GM10266 (cell line): ENCODE results near the gene CLDN22.

Experiments used
- DNase-seq: peaks from one replicate; pipeline ENCODE4 v3.0.0; 2012; ENCODE audit errors: extremely low spot score
- TF ChIP-seq, protein P1 (sequence below): IDR thresholded peaks from 2 replicates; pipeline ENCODE4 v1.5.1; 2012; ENCODE audit warnings: mild to moderate bottlenecking, low read depth; ENCODE audit not compliant: control insufficient read depth, insufficient read depth; ENCODE audit errors: missing control alignments

The CLDN22 gene

DNA sequence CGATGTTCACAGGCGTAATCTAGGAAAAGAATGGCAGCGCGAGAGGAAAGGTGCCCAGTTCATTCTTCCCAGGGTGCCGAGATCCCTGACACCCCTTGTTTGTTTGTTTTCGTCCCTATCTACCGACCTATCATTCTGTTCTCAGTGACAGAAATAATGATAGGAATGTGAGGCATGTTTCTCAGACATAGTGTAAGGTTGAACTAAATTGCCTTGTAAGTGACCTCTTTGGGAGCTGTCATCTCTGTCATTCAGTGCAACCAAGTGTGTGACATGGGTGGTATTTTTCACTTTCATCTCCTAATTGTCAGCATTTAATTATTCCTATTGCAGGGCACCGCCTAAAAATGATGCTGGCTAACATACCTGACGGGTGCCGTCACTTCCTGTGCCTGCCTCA, 24.4 kb downstream of the CLDN22 start:
- TF ChIP-seq, protein P1, sequence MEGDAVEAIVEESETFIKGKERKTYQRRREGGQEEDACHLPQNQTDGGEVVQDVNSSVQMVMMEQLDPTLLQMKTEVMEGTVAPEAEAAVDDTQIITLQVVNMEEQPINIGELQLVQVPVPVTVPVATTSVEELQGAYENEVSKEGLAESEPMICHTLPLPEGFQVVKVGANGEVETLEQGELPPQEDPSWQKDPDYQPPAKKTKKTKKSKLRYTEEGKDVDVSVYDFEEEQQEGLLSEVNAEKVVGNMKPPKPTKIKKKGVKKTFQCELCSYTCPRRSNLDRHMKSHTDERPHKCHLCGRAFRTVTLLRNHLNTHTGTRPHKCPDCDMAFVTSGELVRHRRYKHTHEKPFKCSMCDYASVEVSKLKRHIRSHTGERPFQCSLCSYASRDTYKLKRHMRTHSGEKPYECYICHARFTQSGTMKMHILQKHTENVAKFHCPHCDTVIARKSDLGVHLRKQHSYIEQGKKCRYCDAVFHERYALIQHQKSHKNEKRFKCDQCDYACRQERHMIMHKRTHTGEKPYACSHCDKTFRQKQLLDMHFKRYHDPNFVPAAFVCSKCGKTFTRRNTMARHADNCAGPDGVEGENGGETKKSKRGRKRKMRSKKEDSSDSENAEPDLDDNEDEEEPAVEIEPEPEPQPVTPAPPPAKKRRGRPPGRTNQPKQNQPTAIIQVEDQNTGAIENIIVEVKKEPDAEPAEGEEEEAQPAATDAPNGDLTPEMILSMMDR, result no peak
- no peak for DNase-seq

DNA sequence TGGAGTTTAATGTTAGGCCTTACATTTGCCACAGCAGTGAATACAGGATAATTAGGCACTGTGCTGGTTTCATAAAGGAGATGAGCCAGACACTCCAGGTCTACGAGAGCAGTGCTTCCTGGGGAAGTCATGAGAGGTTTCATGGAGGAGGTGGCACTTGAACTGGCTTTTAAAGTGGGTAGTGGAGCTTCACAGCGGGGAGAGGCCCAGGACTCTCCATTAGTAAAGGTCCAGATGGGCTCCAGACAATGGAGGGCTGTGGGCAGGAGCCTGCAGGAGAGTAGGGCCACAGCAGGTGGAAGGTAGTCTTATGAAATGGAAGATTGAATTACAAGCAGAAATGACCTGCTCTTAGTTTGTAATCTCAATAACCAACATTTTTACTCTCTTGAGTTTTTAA, 29.0 kb downstream of the CLDN22 start:
- no peak for DNase-seq
- TF ChIP-seq, protein P1, result no peak

DNA sequence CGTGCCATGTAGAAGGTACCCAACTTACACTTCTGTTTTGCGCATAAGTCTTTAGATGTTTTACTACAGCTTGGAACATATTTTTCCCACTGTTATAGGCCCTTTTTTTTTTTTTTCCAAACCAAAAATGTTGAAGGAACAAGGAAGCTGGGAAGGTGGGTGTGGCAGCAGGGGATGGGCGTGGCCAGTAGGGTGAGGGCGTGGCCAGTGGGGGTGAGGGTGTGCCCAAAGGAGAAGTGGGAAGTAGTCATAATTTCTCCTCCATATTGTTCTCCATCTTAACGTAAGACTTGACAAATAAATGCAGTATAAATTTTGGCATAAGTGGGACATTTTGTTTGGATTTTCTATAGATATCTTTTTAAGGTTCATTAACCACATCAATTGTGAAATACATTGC, 30.4 kb downstream of the CLDN22 start:
- TF ChIP-seq, protein P1, result no peak
- DNase-seq, result no peak

DNA sequence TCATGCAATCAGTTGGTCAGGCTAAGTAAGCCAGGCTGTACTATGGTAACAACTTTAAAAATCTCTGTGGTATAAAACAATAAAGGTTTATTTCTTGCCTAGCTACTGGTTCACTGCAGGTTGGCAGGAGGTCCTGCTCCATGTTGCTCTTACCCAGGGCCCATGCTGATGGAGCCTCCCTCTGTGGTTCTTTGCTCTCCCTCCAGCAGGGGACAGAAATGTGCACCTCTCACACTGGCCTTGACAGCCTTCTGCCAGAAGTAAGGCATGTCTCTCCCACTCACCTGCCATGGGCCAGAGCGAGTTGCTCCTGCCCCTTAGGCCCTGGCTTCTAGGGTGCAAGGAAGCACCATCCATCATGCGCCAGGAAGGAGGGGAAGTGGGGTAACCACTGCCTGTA, 31.1 kb downstream of the CLDN22 start:
- TF ChIP-seq, protein P1, result no peak
- no peak for DNase-seq

DNA sequence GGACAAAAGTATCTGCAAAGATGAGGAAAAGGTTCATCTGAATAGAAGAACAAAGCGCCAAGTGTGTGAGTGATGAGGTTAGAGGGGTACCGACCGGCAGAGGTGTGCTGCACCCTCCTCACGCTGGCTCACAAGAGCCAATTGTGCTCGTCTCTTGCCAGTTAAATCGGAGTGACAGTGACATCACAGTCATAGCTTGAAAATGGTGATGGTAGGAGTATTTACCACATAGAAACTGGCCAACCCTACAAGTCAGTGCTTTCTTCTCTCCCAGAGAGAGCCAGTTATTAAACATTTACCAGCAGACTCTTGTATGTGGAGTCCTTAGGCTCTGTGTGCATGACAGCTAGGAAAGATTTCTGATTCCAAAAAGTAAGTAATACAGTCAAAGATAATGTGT, 32.4 kb downstream of the CLDN22 start:
- no peak for DNase-seq
- TF ChIP-seq, protein P1, result no peak

DNA sequence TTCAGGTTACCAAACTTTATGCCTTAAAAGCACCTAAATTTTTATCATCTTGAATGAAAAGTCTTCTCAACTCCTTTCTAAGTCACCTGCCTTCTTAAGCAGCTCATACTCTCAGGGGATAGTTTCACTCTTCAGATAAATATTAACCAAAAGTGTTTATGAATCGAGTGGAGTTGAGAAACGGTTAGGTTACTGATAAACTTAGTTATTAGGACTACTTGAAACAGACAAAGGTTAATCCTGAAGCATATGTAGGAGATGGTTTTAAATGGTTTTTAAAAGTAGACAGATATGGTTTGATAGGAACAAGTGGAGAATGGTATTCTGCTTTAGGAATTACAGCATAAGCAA, 32.8 kb downstream of the CLDN22 start:
- TF ChIP-seq, protein P1, result no peak
- DNase-seq, result no peak

DNA sequence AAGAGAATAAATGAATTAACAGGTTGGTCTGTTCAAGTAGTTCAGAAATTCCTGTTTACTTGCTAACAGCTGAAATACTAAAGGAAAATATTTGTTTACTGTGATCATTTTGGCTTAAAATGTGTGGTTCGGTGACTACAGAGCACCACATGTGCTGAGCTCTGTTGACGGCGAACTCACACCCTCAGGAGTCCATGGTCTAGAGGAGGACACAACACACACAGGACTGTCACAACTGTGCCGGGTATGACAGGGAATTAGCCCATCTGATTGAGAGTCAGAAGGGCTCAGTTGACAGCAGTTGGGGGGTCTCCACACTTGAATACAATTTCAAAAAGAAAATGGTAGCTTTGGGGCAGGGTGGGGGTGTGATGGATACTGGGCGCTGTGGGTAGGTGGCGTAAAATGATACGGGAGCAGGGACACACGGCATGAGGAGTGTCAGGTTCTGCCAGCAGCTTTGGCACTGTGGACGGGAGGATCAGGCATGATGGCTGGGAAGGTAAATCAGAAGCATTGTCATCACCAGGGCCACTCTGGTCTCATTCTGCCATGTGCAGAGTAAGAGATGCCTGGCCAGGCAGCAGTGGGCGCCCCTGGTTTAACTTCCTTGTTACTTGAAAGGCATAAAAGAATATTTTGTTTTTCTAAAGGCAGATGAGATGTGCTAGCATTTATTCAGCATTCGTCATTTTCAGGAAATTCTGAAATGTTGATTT, 33.3 kb downstream of the CLDN22 start:
- TF ChIP-seq, protein P1, result no peak
- DNase-seq, result no peak
